GM20431 (cell line): ENCODE results near the gene MTG2.

Experiments
- in situ Hi-C: fragments of 300-500 bp; cut with MseI, MboI; formaldehyde crosslinking; loops from one replicate; pipeline ENCODE4 v1.15.0; 2020; ENCODE audit warnings: low sequenced_read_pairs; ENCODE audit not compliant: unreplicated experiment

The MTG2 gene

DNA sequence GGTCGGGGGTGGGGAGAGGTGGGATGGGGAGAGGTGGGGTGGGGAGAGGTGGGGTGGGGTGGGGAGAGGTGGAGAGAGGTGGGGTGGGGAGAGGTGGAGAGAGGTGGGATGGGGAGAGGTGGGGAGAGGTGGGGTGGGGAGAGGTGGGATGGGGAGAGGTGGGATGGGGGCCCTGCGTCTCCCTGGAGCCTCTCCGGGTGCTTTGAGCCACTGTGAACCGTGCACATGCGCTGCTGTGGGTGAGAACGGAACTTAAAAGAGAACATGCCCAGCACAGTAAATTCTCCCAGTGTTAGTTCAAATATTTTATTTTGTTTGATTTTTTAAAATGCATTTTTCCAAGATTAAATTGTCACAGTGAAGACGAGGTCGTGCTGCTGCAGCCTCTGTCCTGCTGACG, 22.6 kb upstream of the MTG2 start:
- in situ Hi-C loops = no loop called here

DNA sequence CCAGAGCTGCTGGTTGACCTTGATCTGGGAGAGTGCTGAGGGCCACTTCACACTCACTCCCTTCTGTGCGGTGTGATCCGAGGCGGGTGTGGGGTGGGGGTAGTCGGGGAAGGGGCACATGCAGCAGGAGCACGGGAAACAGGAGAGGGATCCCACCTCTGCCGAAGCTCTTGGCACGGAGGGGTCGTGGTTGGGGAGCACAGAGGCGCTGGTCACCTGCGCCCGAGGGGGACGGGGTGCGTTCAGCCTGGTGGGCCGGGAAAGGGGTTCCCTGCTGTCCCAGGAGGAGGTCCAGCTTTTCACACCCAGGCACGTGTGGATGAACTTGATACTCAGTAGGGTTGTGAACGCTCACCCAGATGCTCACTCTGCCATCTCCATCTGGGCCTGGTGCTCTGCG, 22.0 kb upstream of the MTG2 start:
- in situ Hi-C loops = no loop called here

DNA sequence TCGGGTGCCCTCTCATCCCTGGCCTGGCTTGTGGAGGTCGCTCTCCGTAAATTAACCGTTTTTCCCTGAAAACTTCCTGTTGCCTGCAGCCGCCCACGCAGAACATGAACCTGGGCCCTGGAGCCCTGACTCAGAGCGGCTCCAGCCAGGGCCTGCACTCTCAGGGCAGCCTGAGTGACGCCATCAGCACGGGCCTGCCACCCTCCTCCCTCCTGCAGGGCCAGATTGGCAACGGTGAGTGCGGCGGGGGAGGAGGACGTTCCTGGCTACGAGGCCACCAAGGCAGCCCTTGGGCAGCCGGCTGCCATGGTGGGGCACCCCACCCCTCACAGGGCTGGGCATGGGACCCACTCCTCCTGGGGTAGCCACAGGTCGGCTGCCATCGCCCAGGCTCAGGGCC, 21.5 kb upstream of the MTG2 start:
- in situ Hi-C loops = no loop called here

DNA sequence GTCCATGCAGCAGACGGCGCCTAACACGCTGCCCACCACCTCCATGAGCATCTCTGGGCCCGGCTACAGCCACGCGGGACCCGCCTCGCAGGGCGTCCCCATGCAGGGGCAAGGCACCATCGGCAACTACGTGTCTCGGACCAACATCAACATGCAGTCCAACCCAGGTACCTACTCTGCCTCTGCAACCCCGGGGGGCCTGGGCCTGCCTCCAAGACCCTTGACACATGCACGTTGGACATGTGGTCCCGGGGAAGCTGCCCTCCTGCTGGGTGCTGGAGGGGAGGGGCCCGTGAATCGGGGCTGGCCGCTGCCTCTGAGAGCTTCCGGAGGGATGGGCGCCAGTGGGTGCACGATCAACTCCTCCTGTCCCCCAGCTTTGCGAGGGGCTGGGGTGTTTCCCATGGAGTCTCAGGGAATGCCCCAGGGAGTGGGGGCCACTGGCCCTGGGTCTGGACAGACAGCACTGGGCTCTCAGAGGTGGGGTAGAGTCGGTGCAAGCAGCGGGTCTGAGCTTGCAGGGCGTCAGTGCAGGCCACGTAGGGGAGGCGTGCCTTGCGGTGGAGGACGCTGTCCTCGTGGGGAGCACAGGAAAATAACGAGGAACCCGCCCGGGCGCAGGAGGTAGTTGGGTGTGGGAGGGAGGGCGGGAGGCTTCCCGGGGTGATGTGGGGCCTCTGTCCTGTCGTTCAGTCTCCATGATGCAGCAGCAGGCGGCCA, 19.9 kb upstream of the MTG2 start:
- in situ Hi-C loops = no loop called here

DNA sequence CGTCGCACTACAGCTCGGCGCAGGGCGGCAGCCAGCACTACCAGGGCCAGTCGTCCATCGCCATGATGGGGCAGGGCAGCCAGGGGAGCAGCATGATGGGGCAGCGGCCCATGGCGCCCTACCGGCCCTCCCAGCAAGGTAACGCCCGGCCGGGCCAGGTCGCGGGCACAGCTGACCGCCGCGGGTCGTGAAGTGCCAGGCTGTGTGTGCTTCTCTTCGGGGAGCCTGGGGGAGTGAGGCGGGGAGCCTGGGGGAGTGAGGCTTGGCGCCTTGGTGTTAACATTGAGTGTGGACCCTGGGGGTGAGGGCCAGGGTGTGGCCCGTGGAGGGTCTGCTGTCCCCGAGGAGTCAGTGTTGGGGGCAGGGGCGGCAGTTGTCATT, 19.4 kb upstream of the MTG2 start:
- in situ Hi-C loops = no loop called here

DNA sequence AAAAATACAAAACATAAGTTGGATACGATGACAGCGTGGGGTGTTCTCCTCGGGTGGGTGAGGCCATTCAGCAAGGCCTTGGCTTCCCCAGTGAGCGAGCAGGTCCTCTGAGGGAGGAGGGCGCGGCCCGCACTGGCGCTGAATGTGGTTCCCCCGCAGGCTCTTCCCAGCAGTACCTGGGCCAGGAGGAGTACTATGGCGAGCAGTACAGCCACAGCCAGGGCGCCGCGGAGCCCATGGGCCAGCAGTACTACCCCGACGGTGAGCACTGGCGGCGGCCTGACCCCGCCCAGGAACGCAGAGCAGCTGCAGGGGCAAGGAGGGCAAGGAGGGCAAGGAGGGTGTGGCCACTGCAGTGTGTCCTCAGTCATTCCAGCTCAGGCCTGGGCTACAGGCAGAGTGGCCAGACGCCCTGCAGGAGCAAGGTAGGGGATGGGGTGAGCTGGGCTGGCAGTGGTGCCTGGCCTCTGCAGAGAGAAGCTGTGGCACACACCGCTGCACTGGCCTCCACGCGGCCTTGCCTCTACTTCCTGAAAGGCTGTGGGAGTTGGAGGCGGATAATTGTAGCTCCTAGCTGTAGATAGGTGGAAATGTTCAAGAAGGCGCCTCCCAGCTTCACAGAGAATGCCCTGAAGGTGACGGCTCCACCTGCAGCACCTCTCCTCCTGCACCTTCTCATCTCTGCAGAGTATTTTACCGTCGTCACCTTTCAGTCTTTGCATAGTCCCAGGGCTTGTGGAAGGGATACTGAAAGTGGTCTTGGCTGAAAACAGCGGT, 18.7 kb upstream of the MTG2 start:
- in situ Hi-C loops = no loop called here

DNA sequence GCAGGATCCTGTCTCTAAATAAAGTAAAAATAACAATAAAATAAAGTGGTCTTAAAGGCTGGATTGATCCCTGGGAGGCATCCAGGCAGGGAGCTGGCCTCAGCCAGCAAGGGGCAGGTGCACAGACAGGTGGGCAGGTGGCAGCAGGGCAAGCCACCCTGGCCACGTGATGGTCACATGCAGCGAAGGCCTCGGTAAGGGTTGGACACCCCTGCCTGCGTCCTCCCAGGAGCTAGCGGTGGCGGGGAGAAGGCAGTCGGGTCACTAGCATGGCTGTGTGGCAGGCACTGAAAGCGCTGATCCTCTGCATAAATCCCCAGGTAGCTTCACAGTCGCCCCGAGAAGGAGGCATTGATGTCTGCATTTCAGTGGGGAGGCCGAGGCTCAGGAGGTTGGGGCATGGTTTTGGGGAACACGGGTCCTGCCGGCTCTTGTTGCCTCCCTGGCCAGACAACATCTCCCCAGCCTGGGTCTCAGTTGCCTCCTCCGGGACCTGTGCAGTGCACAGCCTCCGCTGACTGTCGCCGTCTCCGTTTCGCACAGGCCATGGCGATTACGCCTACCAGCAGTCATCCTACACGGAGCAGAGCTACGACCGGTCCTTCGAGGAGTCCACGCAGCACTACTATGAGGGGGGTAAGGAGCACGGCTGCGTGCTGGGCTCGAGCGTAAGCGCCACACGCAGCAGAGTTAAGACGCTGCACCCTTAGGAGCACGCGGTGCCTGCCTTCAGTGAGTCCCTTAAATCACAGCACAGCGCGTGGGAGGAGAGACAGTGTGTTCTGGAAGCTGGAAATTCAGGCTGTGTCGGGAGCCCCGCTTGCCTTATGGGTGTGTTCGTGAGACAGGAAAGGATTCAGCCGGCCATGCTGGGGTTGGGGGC, 17.7 kb upstream of the MTG2 start:
- in situ Hi-C loops = no loop called here

DNA sequence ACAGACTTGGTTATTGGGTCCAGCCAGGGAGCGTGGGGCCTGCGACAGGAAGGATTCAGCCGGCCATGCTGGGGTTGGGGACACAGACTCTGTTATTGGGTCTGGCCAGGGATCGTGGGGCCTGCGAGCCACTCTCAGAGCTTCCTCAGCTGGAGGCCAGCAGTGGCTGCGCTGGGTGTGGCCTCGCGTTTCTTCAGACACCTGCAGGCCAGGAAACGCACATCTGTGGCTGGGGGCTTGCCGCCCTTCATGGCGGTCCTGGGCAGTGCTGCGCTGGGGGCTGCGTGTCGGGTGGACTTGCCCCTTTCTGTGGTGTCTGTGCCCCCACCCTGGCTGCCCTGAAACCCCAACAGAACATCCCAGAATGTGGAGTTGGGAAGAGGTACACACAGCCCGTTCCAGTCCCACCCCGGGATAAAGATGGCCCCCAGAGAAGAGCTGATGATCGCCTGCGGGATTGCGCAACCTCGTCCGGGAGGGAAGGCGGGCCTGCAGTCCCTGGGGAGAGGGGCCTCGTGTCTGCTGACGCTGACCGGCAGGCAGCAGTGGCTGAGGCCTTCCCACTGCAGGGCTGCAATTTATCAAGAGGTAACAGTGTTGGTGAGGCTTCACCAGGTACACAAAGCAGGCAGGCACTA, 16.9 kb upstream of the MTG2 start:
- in situ Hi-C loops = no loop called here

DNA sequence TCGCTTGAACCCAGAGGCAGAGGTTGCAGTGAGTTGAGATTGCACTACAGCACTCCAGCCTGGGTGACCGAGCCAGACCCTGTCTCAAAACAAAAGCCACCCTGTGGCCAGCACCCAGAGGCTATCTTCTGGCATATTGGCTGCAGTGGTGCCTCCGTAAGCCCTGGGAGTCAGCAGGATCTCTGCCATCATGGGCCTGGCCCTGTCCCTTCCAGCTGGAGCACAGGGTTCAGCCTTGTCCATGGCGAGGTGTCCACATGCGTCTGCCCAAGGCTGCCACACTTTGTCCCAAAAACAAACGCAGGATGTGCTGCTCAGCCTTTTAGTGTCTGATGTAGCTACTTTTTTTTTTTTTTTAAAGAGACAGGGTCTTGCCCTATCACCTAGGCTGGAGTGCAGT, 15.4 kb upstream of the MTG2 start:
- in situ Hi-C loops = no loop called here

DNA sequence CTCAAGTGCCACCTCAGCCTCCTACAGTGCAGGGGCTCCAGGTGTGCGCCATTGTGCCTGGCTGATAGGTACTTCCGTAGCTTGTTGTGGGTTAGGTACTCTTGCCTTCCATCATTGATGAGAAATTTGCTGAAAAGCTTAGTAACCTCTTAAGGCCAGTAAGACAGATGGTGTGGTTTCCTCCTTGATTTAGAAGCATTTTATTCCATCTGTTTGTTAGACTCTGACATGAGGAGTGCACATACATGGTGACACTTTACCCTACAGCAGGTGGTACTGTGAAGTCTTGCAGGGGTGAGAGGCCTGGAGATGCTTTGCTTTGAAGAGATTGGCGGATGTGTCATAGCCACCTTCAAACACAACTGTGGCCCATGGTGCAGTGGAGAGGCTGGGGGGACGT, 14.8 kb upstream of the MTG2 start:
- in situ Hi-C loops = no loop called here

DNA sequence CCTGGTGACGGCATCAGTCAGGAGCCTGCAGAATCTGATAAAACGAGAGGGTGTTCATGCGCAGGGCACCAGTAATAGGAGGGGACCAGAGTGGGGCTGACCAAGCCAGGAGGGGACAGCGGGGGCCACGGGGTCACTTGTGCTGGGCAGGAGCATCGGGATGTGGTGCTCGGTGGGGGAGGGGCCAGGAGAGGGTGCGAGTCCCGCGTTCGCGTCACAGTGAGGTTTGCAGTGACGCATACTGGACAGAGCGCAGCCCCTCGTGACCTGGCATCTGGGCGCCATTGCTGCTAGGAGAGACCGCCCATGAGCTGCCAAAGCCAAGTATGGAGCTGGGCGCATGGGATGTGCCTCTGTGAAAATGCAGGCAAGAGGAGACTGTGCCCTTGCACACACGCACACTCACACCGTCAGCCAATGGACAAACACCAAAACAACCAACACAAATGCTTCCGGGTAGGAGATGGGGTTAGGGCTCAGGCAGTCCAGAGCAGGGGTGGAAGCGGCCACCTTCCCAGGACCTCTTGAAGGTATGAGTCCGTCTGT, 13.9 kb upstream of the MTG2 start:
- in situ Hi-C loops = no loop called here

DNA sequence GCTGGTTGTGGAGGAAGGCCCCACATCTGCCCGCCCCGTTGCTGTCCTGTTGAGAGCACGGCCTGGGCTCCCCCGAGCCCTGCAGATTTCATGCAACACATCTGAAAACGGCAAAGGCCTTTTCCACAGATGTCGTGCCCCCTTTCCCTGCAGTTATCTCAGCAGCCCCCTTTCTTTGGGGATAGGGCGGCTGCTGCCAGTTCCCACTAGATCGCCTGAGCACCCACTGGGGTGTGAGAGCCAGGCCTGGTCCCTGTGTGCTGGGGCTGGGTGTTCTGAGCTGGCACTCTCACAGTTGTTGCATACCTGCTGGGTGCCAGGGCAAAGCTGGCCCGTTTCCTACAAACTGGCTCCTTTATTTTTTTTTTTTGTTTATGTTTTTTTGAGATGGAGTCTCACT, 12.3 kb upstream of the MTG2 start:
- in situ Hi-C loops = no loop called here

DNA sequence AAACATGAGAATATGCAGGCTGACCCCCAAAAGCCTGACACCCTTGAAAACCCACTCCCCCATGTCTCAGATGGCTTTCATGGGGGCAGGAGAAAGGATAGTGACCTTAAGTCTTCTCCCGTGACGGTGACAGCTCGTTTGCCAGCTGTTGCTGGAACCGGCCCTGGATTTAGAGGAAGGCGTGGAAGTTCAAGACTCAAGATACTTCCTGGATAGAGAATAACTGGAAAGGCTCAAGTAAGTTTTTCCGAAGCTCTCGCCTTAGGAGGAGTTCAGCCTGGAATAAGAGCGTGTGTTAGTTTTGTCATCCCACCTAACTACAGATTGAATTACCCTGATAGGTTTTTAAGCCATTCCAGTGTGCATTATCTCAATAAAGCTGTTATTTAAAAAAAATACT, 11.6 kb upstream of the MTG2 start:
- in situ Hi-C loops = no loop called here

DNA sequence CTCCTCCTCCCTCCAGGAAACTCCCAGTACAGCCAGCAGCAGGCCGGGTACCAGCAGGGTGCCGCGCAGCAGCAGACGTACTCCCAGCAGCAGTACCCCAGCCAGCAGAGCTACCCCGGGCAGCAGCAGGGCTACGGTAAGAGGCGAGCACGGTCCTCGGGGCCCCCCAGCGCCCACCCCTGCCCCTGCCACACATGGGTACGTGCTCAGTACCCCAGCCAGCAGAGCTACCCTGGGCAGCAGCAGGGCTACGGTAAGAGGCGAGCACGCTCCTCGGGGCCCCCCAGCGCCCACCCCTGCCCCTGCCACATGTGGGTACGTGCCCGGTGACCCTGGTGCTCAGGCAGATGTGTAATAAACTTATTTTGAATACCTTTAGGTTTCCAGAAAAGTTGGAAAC, 10.2 kb upstream of the MTG2 start:
- in situ Hi-C loops = no loop called here

DNA sequence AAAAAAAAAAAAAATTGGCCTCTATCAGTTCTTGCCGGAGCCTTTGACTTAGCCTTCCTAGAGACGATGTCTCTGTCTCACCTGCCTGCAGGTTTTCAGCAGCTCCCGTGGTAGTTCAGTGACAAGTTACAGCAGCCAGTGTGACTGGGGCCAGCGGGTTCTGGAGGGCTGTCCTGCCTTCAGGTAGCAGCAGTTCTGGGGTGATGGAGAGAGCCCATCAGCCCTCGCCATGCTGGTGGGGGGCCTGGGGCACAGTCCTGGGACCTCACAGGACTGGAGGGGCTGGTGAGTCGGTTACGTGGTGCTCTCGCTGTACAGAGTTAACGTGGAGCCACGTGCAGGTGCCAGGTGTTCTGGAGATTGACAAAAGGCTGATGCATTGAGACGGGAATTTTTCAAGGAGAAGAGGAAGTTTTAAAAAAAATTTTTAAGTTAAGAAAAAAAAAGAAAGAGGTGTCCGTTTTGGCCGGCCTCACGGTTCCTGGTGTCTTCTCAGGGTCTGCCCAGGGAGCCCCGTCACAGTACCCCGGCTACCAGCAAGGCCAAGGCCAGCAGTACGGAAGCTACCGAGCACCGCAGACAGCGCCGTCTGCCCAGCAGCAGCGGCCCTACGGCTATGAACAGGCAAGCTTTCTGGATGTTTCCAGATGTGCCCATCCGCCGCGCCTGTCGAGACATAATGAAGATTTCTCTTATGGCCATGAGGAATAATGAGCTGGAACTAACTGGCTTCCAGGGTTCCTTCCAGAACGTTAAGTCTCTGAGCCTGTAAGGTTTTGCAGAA, 8.6 kb upstream of the MTG2 start:
- in situ Hi-C loops = no loop called here

DNA sequence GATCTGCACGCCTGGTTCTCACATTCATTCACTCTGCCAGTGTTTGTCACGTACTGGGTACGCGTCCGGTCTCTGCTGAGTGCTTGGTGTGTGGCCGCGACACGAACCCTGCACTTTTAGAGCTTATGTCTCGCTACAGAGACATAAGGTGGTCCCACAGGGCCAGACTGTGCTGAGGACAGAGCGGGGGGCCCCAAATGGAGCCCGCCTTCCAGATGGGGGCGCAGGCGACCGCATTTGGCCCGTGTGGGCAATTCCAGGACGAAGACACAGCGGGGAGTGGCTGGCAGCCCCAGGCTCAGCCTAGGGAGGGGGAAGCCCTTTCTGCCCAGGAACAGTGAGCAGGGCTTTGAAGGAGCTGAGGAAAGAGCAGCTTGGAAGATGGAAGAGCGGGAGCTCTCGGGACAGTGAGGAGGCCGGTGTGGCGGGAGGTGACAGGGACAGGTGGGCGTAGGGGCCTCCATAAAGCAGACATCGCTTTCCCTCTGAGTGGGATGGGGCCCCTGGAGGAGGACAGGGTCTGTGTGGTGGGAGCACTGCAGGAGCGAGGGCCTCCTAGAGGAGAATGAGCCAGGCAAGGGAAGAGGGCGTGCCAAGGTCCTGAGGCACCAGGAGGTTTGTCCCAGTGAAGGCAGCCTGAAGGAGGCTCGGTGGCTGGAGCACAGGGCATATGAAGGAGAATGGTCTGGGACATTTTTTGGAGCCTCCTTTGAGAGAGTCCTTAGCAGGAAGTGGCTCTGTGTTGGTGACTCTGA, 7.8 kb upstream of the MTG2 start:
- in situ Hi-C loops = no loop called here

DNA sequence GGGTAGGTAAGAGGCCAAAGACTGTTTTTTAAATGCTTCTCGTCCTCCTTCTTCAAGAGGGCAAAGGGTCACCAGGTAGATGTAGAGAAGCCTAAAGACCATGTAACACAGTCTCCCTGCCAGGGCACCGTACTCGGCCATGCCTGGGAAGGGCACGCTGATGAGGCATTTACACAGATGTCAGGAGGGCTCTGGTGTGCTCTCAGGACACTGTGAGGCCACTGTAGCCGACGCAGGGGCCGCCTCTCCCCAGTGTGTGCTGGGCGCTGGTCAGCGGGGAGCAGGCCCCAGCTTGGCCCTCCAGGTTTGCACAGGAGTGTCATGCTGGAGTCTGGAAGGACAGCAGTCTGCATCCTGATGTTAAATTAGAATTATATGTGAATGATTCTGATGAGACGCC, 7.1 kb upstream of the MTG2 start:
- in situ Hi-C loops = no loop called here

DNA sequence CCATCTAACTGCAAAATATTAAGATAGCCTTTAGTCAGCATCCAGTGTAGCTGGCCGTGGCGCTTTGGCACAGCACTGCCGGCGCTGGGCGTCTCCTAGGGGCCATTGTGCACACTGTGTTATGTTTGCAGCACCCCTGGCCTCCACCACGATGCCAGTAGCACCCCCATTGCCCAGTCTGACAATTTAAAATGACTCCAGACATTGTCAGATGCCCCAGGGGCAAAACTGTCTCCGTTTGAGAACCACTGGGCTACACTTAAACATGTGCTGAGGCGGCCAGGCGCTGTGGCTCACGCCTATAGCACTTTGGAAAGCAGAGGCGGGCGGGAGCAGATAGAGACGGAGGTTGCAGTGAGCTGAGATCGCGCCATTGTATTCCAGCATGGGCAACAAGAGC, 6.0 kb upstream of the MTG2 start:
- in situ Hi-C loops = no loop called here

DNA sequence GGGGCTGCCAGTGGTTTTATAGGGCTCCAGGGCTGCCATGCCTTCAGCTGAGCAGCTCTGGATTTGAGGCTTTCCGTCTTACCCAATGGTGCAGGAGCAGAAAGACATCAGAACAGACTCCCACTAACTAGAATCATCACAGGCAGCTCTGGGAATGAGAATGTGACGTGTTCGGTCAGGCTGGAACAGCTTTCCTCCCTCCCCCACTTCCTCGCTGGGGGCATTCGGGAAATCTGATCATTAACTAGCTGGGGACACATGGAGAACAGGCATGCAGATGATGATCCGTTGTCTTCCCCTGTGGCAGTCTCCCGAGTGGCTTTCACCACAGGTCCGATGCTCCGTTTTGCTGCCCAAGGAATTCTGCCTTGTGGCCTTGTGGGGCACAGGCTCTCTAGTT, 5.5 kb upstream of the MTG2 start:
- in situ Hi-C loops = no loop called here
